Suprapubic skin (tissue), 3 donors: Measurements from ENCODE around the gene RBL2.

ENCODE experiments used
- EP300 ChIP-seq: sonication (generic); formaldehyde crosslinking; IDR thresholded peaks from one replicate; pipeline ENCODE4 v1.6.1; 2017; ENCODE audit warnings: antibody characterized with exemption
- POLR2A ChIP-seq, 2 donors: fragments of 450-650 bp; IDR thresholded peaks; one replicate each; pipeline ENCODE4 v1.6.1; 2017; ENCODE audit warnings: antibody characterized with exemption in 2 of 2, mild to moderate bottlenecking in 2 of 2, moderate library complexity in 2 of 2
- TF ChIP-seq, protein P1 (sequence below), 2 donors: fragments of 200-600 bp in 1 of 2; fragments of 450-650 bp in 1 of 2; sonication (generic) in 1 of 2; IDR thresholded peaks; one replicate each; pipeline ENCODE4 v1.5.1; 2016 to 2019; ENCODE audit warnings: antibody characterized with exemption in 2 of 2, mild to moderate bottlenecking in 1 of 2, moderate library complexity in 1 of 2

DNA sequence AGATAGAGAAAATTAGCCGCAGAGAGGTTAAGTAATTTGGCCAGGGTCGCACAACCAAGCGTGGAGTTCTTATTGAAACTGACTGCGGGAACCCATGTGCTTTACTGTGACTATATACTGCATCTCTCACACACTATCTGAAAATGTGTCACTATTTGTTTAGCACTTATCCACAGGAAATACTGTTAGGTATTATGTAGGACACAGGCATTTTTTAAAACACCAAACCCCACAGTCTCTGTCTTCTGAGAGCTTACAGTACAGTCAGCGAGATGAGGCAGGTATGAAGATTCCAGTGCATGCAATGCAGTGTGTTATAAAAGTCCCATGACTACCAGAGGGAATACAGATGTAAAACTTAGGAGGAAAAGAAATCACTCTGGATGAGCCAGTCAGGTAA lies 11.3 kb downstream of the RBL2 start:
- TF ChIP-seq EP300 = no peak
- TF ChIP-seq POLR2A (IDR thresholded peaks at IDR 0.05) = no peak
- TF ChIP-seq, protein P1, sequence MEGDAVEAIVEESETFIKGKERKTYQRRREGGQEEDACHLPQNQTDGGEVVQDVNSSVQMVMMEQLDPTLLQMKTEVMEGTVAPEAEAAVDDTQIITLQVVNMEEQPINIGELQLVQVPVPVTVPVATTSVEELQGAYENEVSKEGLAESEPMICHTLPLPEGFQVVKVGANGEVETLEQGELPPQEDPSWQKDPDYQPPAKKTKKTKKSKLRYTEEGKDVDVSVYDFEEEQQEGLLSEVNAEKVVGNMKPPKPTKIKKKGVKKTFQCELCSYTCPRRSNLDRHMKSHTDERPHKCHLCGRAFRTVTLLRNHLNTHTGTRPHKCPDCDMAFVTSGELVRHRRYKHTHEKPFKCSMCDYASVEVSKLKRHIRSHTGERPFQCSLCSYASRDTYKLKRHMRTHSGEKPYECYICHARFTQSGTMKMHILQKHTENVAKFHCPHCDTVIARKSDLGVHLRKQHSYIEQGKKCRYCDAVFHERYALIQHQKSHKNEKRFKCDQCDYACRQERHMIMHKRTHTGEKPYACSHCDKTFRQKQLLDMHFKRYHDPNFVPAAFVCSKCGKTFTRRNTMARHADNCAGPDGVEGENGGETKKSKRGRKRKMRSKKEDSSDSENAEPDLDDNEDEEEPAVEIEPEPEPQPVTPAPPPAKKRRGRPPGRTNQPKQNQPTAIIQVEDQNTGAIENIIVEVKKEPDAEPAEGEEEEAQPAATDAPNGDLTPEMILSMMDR (IDR thresholded peaks at IDR 0.05) = no peak
